ENCODE data around the gene CHMP2A.

GRCh38 chr19:58555369-58555885 lies 522 bp upstream of the CHMP2A start:
- TF ChIP-seq, protein P1, sequence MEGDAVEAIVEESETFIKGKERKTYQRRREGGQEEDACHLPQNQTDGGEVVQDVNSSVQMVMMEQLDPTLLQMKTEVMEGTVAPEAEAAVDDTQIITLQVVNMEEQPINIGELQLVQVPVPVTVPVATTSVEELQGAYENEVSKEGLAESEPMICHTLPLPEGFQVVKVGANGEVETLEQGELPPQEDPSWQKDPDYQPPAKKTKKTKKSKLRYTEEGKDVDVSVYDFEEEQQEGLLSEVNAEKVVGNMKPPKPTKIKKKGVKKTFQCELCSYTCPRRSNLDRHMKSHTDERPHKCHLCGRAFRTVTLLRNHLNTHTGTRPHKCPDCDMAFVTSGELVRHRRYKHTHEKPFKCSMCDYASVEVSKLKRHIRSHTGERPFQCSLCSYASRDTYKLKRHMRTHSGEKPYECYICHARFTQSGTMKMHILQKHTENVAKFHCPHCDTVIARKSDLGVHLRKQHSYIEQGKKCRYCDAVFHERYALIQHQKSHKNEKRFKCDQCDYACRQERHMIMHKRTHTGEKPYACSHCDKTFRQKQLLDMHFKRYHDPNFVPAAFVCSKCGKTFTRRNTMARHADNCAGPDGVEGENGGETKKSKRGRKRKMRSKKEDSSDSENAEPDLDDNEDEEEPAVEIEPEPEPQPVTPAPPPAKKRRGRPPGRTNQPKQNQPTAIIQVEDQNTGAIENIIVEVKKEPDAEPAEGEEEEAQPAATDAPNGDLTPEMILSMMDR (IDR thresholded peaks at IDR 0.05), result no peak
- no peak for TF ChIP-seq POLR2A (IDR thresholded peaks at IDR 0.05)

All from gastroesophageal sphincter (tissue), 3 donors.